Measurements from ENCODE around the gene JAGN1. TPM values are rescaled to one million over a fixed set of nuclear protein-coding genes. Genes with fewer than 3 reads are reported as not detected.
"Not testable (repeated sequence)": the region's sequence is repeated elsewhere in the genome, so short reads cannot be mapped to it uniquely, and the experiment has no call there.

JAGN1 gene
- total RNA-seq, 1 experiment from 2014 or later = 19.9 TPM

DNA sequence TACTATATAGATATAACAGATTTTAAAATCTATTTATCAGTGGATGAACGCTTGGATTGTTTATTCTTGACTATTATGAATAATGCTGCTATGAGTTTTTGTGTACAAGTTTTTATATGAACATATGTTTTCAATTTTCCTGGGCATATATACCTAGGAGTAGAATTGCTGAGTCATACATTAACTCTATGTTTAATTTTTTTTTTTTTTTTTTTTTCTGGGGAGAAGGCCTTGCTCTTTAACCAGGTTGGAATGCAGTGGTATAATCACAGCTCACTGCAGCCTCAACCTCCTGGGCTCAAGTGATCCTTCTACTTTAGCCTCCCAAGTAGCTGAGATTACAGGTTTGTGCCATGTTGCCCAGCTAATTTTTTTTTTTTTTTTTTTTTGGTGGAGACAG lies 19.4 kb upstream of the JAGN1 start:
- H3K27me3 ChIP-seq (ENCODE audit: control insufficient read depth, insufficient read depth, low read length) = no peaks in the 10 kb centered on the region
- no peaks in the 10 kb centered on the region for H3K9me3 ChIP-seq (ENCODE audit: control insufficient read depth, insufficient read depth, low read depth, low read length)
- intact Hi-C loops (cut with micrococcal nuclease; ENCODE audit: unreplicated experiment) = no loop called here
- no peak overlapping the region for H3K4me3 ChIP-seq (ENCODE audit: low read depth in 2 of 2, low read length in 2 of 2)
- H3K27ac ChIP-seq (ENCODE audit: low read length) = no peak overlapping the region
- TF ChIP-seq TCF7L2 (IDR thresholded peaks at IDR 0.05; ENCODE audit: low read depth, low read length) (no peak), SIN3A (IDR thresholded peaks at IDR 0.05; ENCODE audit: borderline replicate concordance, insufficient read depth, low read depth, low read length) (no peak), POLR2AphosphoS5 (IDR thresholded peaks at IDR 0.05; ENCODE audit: low read depth, low read length) (no peak)
- TF ChIP-seq, protein P1, sequence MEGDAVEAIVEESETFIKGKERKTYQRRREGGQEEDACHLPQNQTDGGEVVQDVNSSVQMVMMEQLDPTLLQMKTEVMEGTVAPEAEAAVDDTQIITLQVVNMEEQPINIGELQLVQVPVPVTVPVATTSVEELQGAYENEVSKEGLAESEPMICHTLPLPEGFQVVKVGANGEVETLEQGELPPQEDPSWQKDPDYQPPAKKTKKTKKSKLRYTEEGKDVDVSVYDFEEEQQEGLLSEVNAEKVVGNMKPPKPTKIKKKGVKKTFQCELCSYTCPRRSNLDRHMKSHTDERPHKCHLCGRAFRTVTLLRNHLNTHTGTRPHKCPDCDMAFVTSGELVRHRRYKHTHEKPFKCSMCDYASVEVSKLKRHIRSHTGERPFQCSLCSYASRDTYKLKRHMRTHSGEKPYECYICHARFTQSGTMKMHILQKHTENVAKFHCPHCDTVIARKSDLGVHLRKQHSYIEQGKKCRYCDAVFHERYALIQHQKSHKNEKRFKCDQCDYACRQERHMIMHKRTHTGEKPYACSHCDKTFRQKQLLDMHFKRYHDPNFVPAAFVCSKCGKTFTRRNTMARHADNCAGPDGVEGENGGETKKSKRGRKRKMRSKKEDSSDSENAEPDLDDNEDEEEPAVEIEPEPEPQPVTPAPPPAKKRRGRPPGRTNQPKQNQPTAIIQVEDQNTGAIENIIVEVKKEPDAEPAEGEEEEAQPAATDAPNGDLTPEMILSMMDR (IDR thresholded peaks at IDR 0.05) = no peak
- TF ChIP-seq, protein P2, sequence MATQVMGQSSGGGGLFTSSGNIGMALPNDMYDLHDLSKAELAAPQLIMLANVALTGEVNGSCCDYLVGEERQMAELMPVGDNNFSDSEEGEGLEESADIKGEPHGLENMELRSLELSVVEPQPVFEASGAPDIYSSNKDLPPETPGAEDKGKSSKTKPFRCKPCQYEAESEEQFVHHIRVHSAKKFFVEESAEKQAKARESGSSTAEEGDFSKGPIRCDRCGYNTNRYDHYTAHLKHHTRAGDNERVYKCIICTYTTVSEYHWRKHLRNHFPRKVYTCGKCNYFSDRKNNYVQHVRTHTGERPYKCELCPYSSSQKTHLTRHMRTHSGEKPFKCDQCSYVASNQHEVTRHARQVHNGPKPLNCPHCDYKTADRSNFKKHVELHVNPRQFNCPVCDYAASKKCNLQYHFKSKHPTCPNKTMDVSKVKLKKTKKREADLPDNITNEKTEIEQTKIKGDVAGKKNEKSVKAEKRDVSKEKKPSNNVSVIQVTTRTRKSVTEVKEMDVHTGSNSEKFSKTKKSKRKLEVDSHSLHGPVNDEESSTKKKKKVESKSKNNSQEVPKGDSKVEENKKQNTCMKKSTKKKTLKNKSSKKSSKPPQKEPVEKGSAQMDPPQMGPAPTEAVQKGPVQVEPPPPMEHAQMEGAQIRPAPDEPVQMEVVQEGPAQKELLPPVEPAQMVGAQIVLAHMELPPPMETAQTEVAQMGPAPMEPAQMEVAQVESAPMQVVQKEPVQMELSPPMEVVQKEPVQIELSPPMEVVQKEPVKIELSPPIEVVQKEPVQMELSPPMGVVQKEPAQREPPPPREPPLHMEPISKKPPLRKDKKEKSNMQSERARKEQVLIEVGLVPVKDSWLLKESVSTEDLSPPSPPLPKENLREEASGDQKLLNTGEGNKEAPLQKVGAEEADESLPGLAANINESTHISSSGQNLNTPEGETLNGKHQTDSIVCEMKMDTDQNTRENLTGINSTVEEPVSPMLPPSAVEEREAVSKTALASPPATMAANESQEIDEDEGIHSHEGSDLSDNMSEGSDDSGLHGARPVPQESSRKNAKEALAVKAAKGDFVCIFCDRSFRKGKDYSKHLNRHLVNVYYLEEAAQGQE (IDR thresholded peaks at IDR 0.05; ENCODE audit: insufficient read depth in 1 of 2, low read depth in 2 of 2, low read length in 1 of 2) = no peak
- H3K4me1 ChIP-seq (ENCODE audit: control insufficient read depth, insufficient read depth, low read length) = no peaks in the 10 kb centered on the region
- ChIA-PET CTCF (interaction anchor here (0.7 kb wide), 1 partner anchor 18 kb away, joined by 9 read pairs; no protein-coding TSS in a partner anchor), POLR2A (interaction anchor here (0.6 to 0.7 kb wide), 2 partner anchors 76 to 122 kb away, joined by 5 to 16 read pairs; no protein-coding TSS in a partner anchor)
- no TSS peak for BruUV-seq (replicated peaks)
- ATAC-seq = no peak
- in situ Hi-C loops (cut with HindIII; ENCODE audit: low pct_unique_long_range_greater_than_20kb, low sequenced_read_pairs) = no loop called here
- H3K36me3 ChIP-seq (ENCODE audit: control insufficient read depth, insufficient read depth, low read length) = no peaks in the 10 kb centered on the region
- DNase-seq (ENCODE audit: low read depth, low spot score) = no peak

DNA sequence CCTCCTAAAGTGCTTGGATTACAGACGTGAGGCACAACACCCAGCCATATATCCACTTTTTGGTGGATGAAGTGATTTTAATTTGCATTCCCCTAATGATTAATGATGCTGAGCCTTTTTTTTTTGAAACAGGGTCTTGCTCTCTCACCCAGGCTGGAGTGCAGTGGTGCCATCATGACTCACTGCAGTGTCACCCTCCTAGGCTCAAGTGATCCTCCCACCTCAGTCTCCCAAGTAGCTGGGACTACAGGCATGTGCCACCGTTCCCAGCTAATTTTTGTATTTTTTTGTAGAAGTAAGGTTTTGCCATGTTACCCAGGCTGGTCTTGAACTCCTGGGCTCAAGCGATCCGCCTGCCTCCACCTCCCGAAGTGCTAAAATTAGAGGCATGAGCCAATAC lies 18.3 kb upstream of the JAGN1 start:
- H3K9me3 ChIP-seq (ENCODE audit: control insufficient read depth, insufficient read depth, low read depth, low read length); H3K36me3 ChIP-seq (ENCODE audit: control insufficient read depth, insufficient read depth, low read length); CTCF ChIA-PET; POLR2A ChIA-PET; ATAC-seq; BruUV-seq (replicated peaks); DNase-seq (ENCODE audit: low read depth, low spot score); H3K4me3 ChIP-seq (ENCODE audit: low read depth in 2 of 2, low read length in 2 of 2); in situ Hi-C loops (cut with HindIII; ENCODE audit: low pct_unique_long_range_greater_than_20kb, low sequenced_read_pairs); intact Hi-C loops (cut with micrococcal nuclease; ENCODE audit: unreplicated experiment); H3K27ac ChIP-seq (ENCODE audit: low read length); H3K4me1 ChIP-seq (ENCODE audit: control insufficient read depth, insufficient read depth, low read length); H3K27me3 ChIP-seq (ENCODE audit: control insufficient read depth, insufficient read depth, low read length): not testable (repeated sequence)

DNA sequence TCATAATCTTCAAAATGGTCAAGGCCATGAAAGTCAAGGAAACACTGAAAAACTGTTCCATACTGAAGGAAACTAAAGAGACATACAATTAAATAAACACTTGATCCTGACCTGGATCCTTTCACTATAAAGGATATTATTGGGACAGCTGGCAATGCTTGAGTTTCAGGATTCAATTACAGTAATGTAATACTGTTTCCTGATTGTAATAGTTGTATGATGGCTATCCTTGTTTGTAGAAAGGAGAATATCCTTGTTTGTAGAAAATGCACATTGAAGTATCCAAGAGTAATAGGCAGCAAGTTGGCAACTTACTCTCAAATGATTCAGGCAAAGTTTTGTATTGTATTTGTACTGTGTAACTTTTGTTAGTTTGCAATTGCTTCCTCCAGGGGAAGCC lies 15.0 kb upstream of the JAGN1 start:
- in situ Hi-C loops (cut with HindIII; ENCODE audit: low pct_unique_long_range_greater_than_20kb, low sequenced_read_pairs) = no loop called here
- no peak overlapping the region for H3K27ac ChIP-seq (ENCODE audit: low read length)
- H3K36me3 ChIP-seq (ENCODE audit: control insufficient read depth, insufficient read depth, low read length) = no peaks in the 10 kb centered on the region
- intact Hi-C loops (cut with micrococcal nuclease; ENCODE audit: unreplicated experiment) = no loop called here
- TF ChIP-seq, protein P2 (IDR thresholded peaks at IDR 0.05; ENCODE audit: insufficient read depth in 1 of 2, low read depth in 2 of 2, low read length in 1 of 2) = no peak
- no peak for TF ChIP-seq POLR2AphosphoS5 (IDR thresholded peaks at IDR 0.05; ENCODE audit: low read depth, low read length)
- TF ChIP-seq SIN3A (IDR thresholded peaks at IDR 0.05; ENCODE audit: borderline replicate concordance, insufficient read depth, low read depth, low read length) = no peak
- TF ChIP-seq TCF7L2 (IDR thresholded peaks at IDR 0.05; ENCODE audit: low read depth, low read length) = no peak
- TF ChIP-seq, protein P1 (IDR thresholded peaks at IDR 0.05) = no peak
- no peak overlapping the region for H3K4me3 ChIP-seq (ENCODE audit: low read depth in 2 of 2, low read length in 2 of 2)
- no peaks in the 10 kb centered on the region for H3K27me3 ChIP-seq (ENCODE audit: control insufficient read depth, insufficient read depth, low read length)
- ChIA-PET POLR2A (interaction anchor here (0.6 to 0.8 kb wide), 2 partner anchors 96 to 142 kb away, joined by 3 read pairs; no protein-coding TSS in a partner anchor), CTCF (no interaction called here)
- ATAC-seq (no peak), DNase-seq (ENCODE audit: low read depth, low spot score) (no peak)
- BruUV-seq (replicated peaks) = no TSS peak
- H3K9me3 ChIP-seq (ENCODE audit: control insufficient read depth, insufficient read depth, low read depth, low read length) = no peaks in the 10 kb centered on the region
- no peaks in the 10 kb centered on the region for H3K4me1 ChIP-seq (ENCODE audit: control insufficient read depth, insufficient read depth, low read length)

DNA sequence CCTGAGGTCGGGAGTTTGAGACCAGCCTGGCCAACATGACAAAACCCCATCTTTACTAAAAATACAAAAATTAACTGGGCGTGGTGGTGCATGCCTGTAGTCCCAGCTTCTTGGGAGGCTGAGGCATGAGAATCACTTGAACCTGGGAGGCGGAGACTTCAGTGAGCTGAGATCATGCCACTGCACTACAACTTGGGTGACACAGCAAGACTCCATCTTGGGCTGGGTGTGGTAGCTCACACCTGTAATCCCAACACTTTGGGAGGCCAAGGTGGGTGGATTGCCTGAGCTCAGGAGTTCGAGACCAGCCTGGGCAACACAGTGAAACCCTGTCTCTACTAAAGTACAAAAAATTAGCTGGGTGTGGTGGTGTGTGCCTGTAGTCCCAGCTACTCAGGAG lies 14.2 kb upstream of the JAGN1 start:
- H3K4me3 ChIP-seq (ENCODE audit: low read depth in 2 of 2, low read length in 2 of 2); H3K27me3 ChIP-seq (ENCODE audit: control insufficient read depth, insufficient read depth, low read length); ATAC-seq; H3K27ac ChIP-seq (ENCODE audit: low read length); H3K4me1 ChIP-seq (ENCODE audit: control insufficient read depth, insufficient read depth, low read length); BruUV-seq (replicated peaks); in situ Hi-C loops (cut with HindIII; ENCODE audit: low pct_unique_long_range_greater_than_20kb, low sequenced_read_pairs); POLR2A ChIA-PET; H3K9me3 ChIP-seq (ENCODE audit: control insufficient read depth, insufficient read depth, low read depth, low read length); H3K36me3 ChIP-seq (ENCODE audit: control insufficient read depth, insufficient read depth, low read length); DNase-seq (ENCODE audit: low read depth, low spot score); intact Hi-C loops (cut with micrococcal nuclease; ENCODE audit: unreplicated experiment); CTCF ChIA-PET: not testable (repeated sequence)
